PFSK-1 (cell line): ENCODE results near the gene ABHD6.

Source experiments
- FOXP2 ChIP-seq: optimal IDR thresholded peaks from 2 replicates; pipeline ENCODE3; 2011; ENCODE audit warnings: borderline replicate concordance, control low read depth, inconsistent platforms; ENCODE audit not compliant: insufficient read depth; ENCODE audit errors: extremely low read length, extremely low read depth
- POLR2AphosphoS5 ChIP-seq: IDR thresholded peaks from 2 replicates; pipeline ENCODE4 v1.6.1; 2012; ENCODE audit warnings: low read depth, mild to moderate bottlenecking, control low read depth, low read length, moderate library complexity
- SIN3A ChIP-seq: IDR thresholded peaks from 2 replicates; pipeline ENCODE4 v1.6.1; 2012; ENCODE audit warnings: mild to moderate bottlenecking, low read length, moderate library complexity, borderline replicate concordance; ENCODE audit not compliant: insufficient read depth
- TAF1 ChIP-seq: IDR thresholded peaks from 2 replicates; pipeline ENCODE4 v1.6.1; 2012; ENCODE audit warnings: low read length, control low read depth, borderline replicate concordance; ENCODE audit not compliant: insufficient read depth
- TF ChIP-seq, protein P1 (sequence below), 2 experiments: IDR thresholded peaks; 2 replicates each; pipeline versions ENCODE4 v1.6.1 to v1.8.0; 2011 to 2012; ENCODE audit warnings: low read depth in 2 of 2, low read length in 2 of 2, control low read depth in 1 of 2, inconsistent platforms in 1 of 2, mild to moderate bottlenecking in 1 of 2, moderate library complexity in 1 of 2; ENCODE audit not compliant: insufficient read depth in 1 of 2

GRCh38 chr3:58291671-58292338, 54.2 kb downstream of the ABHD6 start:
- TF ChIP-seq, protein P1, sequence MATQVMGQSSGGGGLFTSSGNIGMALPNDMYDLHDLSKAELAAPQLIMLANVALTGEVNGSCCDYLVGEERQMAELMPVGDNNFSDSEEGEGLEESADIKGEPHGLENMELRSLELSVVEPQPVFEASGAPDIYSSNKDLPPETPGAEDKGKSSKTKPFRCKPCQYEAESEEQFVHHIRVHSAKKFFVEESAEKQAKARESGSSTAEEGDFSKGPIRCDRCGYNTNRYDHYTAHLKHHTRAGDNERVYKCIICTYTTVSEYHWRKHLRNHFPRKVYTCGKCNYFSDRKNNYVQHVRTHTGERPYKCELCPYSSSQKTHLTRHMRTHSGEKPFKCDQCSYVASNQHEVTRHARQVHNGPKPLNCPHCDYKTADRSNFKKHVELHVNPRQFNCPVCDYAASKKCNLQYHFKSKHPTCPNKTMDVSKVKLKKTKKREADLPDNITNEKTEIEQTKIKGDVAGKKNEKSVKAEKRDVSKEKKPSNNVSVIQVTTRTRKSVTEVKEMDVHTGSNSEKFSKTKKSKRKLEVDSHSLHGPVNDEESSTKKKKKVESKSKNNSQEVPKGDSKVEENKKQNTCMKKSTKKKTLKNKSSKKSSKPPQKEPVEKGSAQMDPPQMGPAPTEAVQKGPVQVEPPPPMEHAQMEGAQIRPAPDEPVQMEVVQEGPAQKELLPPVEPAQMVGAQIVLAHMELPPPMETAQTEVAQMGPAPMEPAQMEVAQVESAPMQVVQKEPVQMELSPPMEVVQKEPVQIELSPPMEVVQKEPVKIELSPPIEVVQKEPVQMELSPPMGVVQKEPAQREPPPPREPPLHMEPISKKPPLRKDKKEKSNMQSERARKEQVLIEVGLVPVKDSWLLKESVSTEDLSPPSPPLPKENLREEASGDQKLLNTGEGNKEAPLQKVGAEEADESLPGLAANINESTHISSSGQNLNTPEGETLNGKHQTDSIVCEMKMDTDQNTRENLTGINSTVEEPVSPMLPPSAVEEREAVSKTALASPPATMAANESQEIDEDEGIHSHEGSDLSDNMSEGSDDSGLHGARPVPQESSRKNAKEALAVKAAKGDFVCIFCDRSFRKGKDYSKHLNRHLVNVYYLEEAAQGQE (IDR thresholded peaks at IDR 0.05; ENCODE audit: insufficient read depth in 1 of 2, low read depth in 2 of 2, low read length in 2 of 2) = no peak
- TF ChIP-seq SIN3A (no peak), POLR2AphosphoS5 (no peak), TAF1 (no peak), FOXP2 (no peak)
